ENCODE results near the gene PHLPP2.
A peak's percentile ranks its signal among the peaks of the same experiment; 100 is the strongest.
"Not testable (repeated sequence)": the region's sequence is repeated elsewhere in the genome, so short reads cannot be mapped to it uniquely, and the experiment has no call there.

The PHLPP2 gene

DNA sequence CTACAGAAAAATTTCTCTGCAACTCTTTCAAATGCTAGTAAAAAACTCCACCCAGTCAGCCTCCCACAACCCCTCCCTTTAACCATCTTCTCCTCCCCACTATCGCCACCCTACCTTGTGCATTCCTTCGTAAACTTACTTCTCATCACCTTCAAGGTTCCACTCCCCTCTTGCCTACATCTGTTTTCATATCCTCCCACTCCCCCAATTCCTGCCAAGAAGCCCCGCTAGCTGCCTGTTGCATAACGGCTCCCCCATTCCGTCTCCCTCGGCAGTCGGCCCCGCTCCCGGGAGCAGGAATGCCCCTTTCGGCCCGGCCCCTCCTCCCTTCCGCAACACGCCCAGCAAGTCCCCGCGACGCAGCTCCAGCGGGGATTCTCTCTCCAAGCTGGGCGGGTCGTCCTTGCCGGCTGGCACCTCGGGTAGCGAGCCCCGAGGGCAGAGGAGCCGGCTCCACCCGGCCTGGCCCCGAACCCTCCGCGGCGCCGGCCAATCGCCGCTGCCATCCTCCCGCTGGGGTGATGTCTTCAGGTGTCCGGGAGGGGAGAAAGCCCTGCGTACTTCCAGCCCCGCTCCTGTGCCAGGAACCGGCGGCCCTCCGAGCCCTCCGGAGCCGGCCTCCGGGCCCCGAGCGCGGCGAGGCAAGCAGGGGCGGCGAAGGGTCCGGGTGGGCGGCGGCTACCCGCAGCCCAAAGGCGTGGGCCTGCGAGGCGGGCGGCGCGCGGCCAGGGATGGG lies 1.5 kb downstream of the PHLPP2 start:
- peak; percentile 71 for DNase-seq

- DNase-seq = no peak
These were observed 3.3 kb downstream of the PHLPP2 start for GRCh38 chr16:71721066-71721740.

- DNase-seq = no peak
These were observed 12.0 kb downstream of the PHLPP2 start for GRCh38 chr16:71712501-71712900.

GRCh38 chr16:71711789-71712188 lies 12.7 kb downstream of the PHLPP2 start:
- no peak for DNase-seq

GRCh38 chr16:71709229-71709781 lies 15.2 kb downstream of the PHLPP2 start:
- DNase-seq = no peak

DNA sequence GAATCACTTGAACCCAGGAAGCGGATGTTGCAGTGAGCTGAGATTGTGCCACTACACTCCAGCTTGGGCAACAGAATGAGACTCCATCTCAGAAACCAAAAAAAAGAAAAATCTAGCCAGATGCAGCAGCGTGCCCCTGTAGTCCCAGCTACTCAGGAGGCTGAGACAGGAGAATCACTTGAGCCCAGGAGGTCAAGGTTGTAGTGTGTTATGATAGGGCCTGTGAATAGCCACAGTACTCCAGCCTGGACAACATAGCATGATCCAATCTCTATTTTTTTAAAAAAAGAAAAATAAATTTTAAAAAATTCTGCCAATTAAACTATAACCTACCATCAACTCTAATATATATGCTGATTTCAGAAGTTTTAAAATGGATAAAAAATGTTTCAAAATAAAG lies 15.8 kb downstream of the PHLPP2 start:
- DNase-seq = no peak

DNA sequence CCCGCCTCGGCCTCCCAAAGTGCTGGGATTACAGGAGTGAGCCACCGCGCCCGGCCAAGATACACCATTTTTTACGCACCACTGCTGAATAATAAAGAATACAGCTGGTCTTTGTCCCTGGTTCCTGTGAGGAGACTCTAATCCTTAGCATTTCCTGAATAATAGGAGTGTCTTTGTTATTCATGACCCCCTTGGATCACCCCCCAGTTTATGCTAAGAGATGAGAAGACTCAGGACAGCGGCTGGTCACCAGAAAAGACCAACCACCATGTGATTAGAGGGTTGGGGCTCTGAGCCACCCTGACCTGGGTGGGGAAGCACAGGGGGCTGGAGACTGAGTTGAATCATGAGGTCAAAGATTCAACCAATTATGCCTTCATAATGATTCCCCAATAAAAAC lies 17.3 kb downstream of the PHLPP2 start:
- no peak for DNase-seq

GRCh38 chr16:71706046-71706445 lies 18.5 kb downstream of the PHLPP2 start:
- DNase-seq = no peak

DNA sequence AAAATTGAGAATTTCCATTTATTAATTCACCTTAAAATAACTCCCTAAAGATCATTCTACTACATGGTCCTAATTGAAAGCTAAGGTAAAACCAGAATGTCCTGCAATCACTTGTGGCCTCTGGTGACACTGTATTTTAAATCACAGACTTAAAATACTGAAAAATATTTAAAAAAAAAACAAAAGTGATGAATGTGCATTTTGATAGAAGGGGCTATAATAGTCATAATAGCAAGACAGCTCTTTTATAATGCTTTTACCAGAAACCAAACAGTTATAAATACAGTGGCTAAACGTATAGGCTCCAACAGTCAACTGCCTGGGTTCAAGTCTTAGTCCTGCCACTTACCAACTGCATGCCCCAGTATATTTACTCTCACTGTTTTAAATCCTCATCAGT lies 21.2 kb downstream of the PHLPP2 start:
- no peak for DNase-seq

GRCh38 chr16:71700831-71701230 lies 23.7 kb downstream of the PHLPP2 start:
- no peak for DNase-seq

DNA sequence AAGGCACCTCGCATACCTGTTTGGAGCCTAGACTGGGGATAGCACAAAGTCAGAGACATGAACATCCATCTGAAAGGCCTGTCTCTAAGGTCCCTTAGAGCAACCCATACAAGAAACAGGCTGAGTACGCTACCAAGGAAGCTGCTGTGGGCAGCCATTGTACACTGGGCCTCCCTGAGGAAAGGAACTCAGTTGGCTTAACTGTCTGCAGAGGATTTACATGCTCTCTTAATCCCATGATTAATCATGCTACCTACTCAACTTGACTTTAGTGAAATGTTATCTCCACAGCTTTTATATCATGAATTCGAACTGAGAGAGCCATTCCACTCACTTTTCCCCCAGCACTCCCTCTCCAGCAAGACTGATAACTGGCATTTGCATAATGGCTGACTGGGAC lies 26.0 kb downstream of the PHLPP2 start:
- no peak for DNase-seq

- no peak for DNase-seq
These were observed 31.3 kb downstream of the PHLPP2 start for GRCh38 chr16:71693164-71693563.

DNA sequence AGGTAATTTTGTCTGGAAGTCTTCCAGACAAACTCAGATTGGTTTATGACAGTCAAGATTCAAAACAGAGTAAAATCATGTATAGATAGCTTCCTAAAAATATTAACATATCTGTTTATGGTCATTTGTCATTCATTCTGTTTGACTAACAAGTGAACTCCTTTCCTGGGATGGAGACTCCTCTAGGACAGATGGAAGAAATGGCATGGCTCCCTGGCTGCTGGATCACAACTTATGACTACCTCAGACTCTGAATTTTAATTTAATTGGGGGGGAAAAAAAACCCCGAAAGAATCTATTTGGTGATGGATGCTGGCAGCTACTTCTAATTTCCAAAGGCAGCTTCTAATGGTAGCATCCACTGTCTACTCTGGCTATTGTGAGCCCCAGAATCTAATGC lies 34.6 kb downstream of the PHLPP2 start:
- DNase-seq = no peak

GRCh38 chr16:71687861-71688260 lies 36.6 kb downstream of the PHLPP2 start:
- no peak for DNase-seq

GRCh38 chr16:71684280-71684679 lies 40.2 kb downstream of the PHLPP2 start:
- not testable (repeated sequence) for DNase-seq

GRCh38 chr16:71681360-71681759 lies 43.1 kb downstream of the PHLPP2 start:
- DNase-seq = no peak

DNA sequence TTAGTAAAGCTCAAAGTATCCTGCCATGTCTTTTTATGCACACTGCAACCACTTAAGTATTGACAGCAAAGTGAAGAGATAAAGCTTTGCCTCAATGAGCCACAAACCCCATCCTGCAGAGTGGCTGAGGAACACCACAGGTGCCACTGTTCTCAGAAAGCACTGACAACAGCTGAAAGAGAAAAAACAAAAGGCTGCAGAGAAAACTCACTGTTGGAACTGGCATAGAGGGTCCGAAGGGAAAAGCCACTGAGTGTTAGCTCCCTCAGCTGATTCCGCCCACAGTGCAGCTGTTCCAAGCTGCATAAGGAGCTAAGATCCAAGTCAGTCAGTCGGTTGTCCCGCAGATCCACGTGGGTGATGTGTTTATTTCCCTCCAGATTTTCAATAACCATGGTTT lies 48.3 kb downstream of the PHLPP2 start:
- no peak for DNase-seq

- DNase-seq = no peak
These were observed 49.1 kb downstream of the PHLPP2 start for GRCh38 chr16:71675380-71675779.

GRCh38 chr16:71674229-71674628 lies 50.3 kb downstream of the PHLPP2 start:
- DNase-seq = no peak

DNA sequence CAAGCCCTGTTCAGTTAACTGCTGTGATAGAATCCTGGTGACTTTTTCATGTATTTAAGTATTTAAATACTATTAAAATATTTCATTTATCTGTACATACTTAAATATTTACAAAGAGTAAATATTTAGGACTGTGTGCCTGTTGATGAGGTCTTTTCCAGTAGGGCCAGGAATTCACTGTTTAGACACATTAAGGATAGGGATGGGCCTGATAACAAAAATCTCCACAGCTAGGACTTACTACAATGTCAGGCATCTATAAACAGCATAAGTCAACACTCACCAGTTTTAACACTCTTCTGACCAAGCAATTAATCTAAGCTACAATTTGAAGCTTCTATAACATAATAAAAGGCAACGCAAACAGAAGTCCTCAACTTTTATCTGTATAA lies 50.9 kb downstream of the PHLPP2 start:
- DNase-seq = no peak

DNA sequence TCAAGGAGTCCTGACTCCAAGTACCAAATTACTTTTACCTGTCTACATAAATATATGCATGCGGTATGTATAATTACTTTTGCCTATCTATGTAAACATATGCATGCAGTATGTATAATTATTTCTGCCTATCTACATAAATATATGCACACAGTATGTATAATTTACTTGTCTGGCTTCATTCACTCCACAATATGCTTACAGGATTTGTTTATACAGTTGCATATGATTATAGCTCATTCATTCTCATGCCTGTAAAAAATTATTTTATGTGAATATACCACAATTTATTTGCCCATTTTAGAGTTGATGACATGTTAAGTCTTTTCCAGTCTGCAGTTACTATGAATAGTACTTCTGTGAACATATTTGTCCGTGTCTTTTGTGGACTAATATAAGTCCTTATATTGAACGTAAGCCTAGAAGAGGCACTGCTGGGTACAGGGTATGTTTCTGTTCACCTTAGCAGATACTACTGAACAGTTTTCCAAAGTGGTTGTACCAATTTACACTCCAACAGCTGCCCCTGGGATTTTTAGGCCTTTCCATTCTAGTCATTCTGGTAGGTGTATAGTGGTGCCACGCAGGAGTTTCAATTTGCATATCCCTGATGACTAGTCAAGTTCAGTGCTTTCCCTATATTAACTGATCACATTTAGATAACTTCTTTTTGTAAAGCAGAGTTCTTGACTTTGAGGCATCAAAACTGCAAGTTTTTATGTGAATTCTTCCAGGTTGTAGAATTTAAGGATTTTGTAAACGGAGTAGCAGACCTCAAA lies 51.5 kb downstream of the PHLPP2 start:
- DNase-seq = no peak

- no peak for DNase-seq
These were observed 52.4 kb downstream of the PHLPP2 start for GRCh38 chr16:71672125-71672524.

DNA sequence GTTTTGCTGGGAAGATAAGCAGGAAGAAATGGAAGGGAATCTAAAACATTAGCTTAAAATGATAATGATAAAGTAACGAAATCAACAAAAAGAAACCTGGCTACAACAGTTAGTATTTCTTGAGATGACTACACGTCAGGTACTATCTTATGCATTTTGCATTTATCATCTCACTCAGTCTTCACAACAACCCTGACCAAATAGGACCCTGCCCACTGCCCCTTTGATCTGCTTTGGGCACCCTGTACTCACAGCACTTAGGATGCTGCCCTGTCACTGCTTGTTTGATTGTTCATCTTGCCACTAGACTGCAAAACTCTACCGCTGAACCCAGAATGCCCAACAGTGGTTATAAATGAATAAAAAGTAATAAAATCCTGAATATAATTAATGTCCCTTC lies 53.3 kb downstream of the PHLPP2 start:
- DNase-seq = no peak

GRCh38 chr16:71670537-71670936 lies 54.0 kb downstream of the PHLPP2 start:
- DNase-seq = no peak

Data from KG1 (cell line).